ENCODE measurements around the gene NUP188. TPM values are rescaled to one million over a fixed set of nuclear protein-coding genes. Genes with fewer than 3 reads are reported as not detected.
"Not testable (repeated sequence)": the region's sequence is repeated elsewhere in the genome, so short reads cannot be mapped to it uniquely, and the experiment has no call there.

NUP188 gene
- total RNA-seq, 2 donors from 2014 or later = 110 to 123 TPM

GRCh38 chr9:129027224-129027684 lies 79.8 kb downstream of the NUP188 start:
- Mint-ChIP-seq H3K27ac (peak overlapping the region; percentile 79 to 85), H3K36me3 (peaks cover 0 to 5% of the 10 kb centered on the region in 2 donors), H3K9me3 (no peaks in the 10 kb centered on the region)
- peak in 1 of 2 donors; percentile 53 for DNase-seq (ENCODE audit: low spot score in 2 of 2)
- ATAC-seq = no peak

- Mint-ChIP-seq H3K27ac (peak overlapping the region; percentile 79 to 85), H3K36me3 (peaks cover 0 to 5% of the 10 kb centered on the region in 2 donors), H3K9me3 (no peaks in the 10 kb centered on the region)
- DNase-seq (ENCODE audit: low spot score in 2 of 2) (peak in 1 of 2 donors; percentile 66), ATAC-seq (peak; percentile 73)
Measured at GRCh38 chr9:129027685-129028191, 80.2 kb downstream of the NUP188 start.

DNA sequence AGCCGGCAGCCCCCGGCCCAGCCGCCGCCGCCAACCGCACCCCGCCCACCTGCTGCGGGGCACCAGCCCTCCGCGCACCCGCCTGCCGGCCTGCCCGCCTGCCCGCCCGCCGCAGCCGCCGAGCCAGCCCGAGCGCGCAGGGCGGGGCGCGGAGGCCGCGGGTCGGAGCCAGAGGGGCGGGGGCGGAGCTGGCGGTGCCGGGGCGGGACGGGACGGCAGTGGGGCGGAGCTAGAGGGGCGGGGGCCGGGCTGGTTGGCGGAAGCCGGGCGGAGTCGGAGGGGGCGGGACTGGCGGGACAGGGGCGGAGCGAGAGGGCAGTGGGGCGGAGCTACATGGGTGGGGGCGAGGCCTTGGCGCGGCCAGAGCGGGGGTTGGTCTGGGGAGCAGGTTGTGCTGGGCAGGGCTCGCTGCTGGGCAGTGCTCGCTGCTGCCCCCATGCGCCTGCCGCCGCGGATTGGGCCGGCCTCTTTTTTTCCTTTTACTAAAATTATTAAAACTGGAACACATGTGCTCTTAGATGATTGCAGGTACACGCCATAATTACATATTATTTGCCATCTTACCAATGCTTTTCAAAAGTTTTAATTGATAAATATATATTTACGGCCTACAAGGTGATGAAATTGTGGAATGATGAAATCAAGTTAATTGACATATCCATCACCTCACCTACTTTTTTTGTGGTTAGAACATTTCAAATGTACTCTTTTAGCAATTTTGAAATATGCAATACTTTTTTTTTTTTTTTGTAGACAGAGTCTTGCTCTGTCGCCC lies 80.9 kb downstream of the NUP188 start, which contains the start of gene SH3GLB2:
Gene SH3GLB2, minus strand, starts transcription at position 140 of the 775 bp plus-strand sequence. CDS start 177 bp downstream, outside the sequence.
- Mint-ChIP-seq H3K36me3 (peaks cover 0 to 5% of the 10 kb centered on the region in 2 donors), H3K9me3 (no peaks in the 10 kb centered on the region), H3K27ac (peak within 1 kb of the TSS; percentile 79 to 85)
- DNase-seq (ENCODE audit: low spot score in 2 of 2) = peak; percentile 90 to 95
- peak; percentile 90 for ATAC-seq

DNA sequence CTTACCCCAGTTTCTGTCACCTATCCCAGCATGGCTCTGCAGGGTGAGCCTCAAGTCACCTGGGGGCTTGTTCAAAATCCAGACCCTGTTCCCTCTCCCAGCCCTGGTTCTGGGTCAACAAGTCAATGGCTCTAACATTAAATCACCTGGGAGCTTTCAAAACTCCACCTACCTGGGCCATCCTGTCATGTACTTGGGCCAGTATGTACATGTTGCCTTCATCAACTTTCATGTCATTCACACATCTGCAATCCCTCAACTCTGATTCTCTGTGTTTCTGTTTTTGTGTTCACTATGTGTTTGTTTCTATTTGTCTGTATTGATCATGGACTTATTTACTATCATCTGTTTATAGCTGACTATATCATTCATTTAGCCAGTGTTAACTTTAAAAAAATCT lies 82.7 kb downstream of the NUP188 start:
- ATAC-seq = no peak
- Mint-ChIP-seq H3K27ac (peak overlapping the region in 1 of 2 donors; percentile 5), H3K9me3 (no peaks in the 10 kb centered on the region), H3K36me3 (peaks cover 0 to 5% of the 10 kb centered on the region in 2 donors)
- DNase-seq (ENCODE audit: low spot score in 2 of 2) = no peak

DNA sequence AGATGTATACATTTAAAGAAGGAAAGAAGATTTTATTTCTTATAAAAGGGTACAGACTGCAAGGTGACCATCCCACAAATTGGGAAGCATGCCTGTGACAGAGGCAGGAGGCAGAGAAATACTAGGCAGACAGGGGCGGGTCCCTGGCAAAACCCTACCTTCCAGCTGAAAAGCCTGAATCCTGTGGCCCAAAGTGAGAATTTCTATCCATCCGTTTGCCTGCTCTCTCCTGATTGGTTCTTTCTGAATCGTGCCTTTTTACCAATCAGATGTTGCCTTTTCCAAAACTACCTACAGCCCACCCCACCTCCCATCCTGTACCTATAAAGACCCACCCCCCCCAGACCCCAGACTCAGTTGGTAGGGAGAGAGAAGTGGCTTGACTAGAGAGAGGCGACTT lies 84.0 kb downstream of the NUP188 start:
- peaks cover 0 to 6% of the 10 kb centered on the region in 2 donors for H3K36me3 Mint-ChIP-seq
- no peaks in the 10 kb centered on the region for H3K9me3 Mint-ChIP-seq
- no peak overlapping the region for H3K27ac Mint-ChIP-seq
- DNase-seq (ENCODE audit: low spot score in 2 of 2) (no peak), ATAC-seq (no peak)

- Mint-ChIP-seq H3K9me3 (no peaks in the 10 kb centered on the region), H3K27ac (no peak overlapping the region), H3K36me3 (peaks cover 0 to 7% of the 10 kb centered on the region in 2 donors)
- no peak for ATAC-seq
- no peak for DNase-seq (ENCODE audit: low spot score in 2 of 2)
Measured at GRCh38 chr9:129032541-129033159, 85.2 kb downstream of the NUP188 start.

DNA sequence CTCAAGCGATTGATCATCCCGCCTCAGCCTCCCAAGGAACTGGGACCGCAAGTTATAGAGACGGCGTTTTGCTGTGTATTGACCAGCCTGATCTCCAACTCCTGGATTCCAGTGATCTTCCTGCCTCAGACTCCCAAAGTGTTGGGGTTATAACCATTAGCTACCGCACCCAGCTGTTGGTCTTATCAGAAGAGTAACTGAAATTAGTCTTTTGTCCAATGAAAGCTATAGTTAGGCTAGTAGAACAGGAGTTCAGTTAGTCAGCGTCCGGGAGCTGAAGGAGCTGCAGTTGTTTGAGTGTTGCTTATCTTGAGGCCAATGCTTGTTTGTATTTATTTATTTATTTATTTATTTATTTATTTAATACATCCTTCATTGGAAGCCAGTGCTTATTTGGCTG lies 85.7 kb downstream of the NUP188 start:
- DNase-seq (ENCODE audit: low spot score in 2 of 2) = no peak
- Mint-ChIP-seq H3K36me3 (peaks cover 0 to 7% of the 10 kb centered on the region in 2 donors), H3K9me3 (no peaks in the 10 kb centered on the region), H3K27ac (no peak overlapping the region)
- ATAC-seq = no peak

DNA sequence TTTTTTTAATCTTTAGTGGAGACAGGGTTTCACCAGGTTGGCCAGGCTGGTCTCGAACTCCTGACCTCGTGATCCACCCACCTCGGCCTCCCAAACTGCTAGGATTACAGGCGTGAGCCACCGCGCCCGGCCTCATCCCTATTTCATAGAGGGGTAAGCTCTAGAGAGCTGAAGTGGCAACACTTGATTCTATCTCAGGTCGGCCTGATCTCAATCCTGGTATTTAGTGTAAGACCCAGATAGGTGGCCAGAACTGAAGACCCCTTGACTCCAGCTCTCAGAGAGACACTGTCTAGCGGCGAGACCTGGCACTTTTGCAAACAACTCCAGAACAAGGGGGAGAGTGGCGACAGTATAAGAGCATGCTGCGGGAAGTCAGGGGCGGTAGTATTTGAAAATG lies 88.3 kb downstream of the NUP188 start:
- not testable (repeated sequence) for DNase-seq (ENCODE audit: low spot score in 2 of 2); H3K9me3 Mint-ChIP-seq; H3K36me3 Mint-ChIP-seq
- ATAC-seq = peak in 1 of 2 donors; percentile 5
- H3K27ac Mint-ChIP-seq = peak overlapping the region; percentile 78 to 89

- H3K27ac Mint-ChIP-seq = peak within 1 kb of the TSS; percentile 89 to 91
- ATAC-seq (peak; percentile 99), DNase-seq (ENCODE audit: low spot score in 2 of 2) (peak; percentile 91 to 97)
- H3K9me3 Mint-ChIP-seq = no peaks in the 10 kb centered on the region
- H3K36me3 Mint-ChIP-seq = peaks cover 0 to 7% of the 10 kb centered on the region in 2 donors
Measured at GRCh38 chr9:129036241-129036922, 88.9 kb downstream of the NUP188 start, which contains the start of gene MIGA2. Gene MIGA2 (plus strand): TSS chr9:129036626. CDS start chr9:129040595, 3,969 bp downstream.

- DNase-seq (ENCODE audit: low spot score in 2 of 2) (no peak), ATAC-seq (no peak)
- Mint-ChIP-seq H3K36me3 (peaks cover 2 to 7% of the 10 kb centered on the region in 2 donors), H3K27ac (peak overlapping the region; percentile 89 to 91), H3K9me3 (no peaks in the 10 kb centered on the region)
Measured at GRCh38 chr9:129036923-129037766, 89.6 kb downstream of the NUP188 start.

DNA sequence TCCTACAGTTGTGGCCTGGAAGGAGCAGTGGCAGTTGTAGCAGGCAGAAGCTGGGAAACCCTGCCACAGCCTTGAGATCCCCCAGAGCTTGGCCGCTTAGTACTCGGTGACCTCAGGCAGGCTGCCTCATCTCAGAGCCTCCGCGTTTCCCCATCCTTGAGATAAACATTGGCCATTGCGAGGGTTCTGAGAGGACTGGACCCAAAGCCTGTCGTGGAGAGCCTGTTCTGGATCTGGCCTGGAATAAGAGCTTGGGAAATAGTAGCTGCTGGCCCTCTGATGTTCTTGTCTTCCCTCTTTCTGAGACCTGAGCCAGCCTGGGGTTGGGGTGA lies 90.2 kb downstream of the NUP188 start:
- peaks cover 6 to 7% of the 10 kb centered on the region in 2 donors for H3K36me3 Mint-ChIP-seq
- ATAC-seq = no peak
- peak overlapping the region in 1 of 2 donors; percentile 89 for H3K27ac Mint-ChIP-seq
- no peak for DNase-seq (ENCODE audit: low spot score in 2 of 2)
- no peaks in the 10 kb centered on the region for H3K9me3 Mint-ChIP-seq

GRCh38 chr9:129038109-129038852 lies 90.8 kb downstream of the NUP188 start:
- Mint-ChIP-seq H3K27ac (peak overlapping the region in 1 of 2 donors; percentile 44), H3K36me3 (peaks cover 6 to 7% of the 10 kb centered on the region in 2 donors), H3K9me3 (no peaks in the 10 kb centered on the region)
- DNase-seq (ENCODE audit: low spot score in 2 of 2) (no peak), ATAC-seq (no peak)

DNA sequence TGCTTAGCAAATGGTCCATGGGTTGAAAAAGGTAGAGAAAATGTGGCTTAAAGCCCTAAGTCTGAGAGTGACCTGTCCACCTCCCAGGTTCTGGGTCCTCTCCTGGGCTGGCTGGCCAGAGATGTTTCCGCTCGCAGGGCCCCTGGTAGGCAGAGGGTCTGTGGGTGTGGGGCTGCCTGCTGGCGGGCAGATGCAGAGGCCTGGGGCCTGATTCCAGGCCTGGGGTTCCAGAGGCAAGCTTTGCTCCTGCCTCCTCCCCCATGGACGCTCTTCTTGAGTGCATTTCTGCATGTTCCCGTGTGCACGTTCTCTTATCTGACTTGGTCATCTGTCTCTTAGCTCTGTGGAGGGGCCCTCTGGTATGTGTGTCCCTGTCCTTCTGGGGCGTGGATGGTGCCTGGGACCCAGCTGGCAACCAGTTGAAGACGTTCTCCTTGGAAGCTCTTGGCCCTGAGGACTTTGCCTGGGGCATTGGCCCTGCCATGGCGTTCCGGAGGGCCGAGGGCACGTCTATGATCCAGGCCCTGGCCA lies 92.7 kb downstream of the NUP188 start:
- Mint-ChIP-seq H3K27ac (no peak overlapping the region), H3K9me3 (no peaks in the 10 kb centered on the region), H3K36me3 (peaks cover 6 to 7% of the 10 kb centered on the region in 2 donors)
- DNase-seq (ENCODE audit: low spot score in 2 of 2) (no peak), ATAC-seq (no peak)

DNA sequence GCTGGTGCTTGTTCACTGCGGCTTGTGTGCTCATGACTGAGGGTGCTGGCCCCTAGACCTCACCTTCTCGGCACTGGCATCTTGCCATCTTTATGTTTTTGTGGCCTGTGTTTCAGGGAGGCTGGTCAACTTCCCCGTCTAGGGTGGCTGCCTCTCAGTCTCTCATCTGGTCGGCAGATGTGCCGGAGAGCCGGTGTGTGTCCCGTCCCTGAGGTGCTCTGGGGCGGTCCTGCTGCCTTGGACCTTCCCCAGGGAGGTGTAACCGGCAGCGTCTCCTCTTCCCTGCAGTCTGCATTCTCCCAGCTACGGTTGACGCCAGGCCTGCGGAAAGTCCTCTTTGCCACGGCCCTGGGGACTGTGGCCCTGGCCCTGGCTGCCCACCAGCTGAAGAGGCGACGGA lies 94.5 kb downstream of the NUP188 start:
- peaks cover under 1 to 6% of the 10 kb centered on the region in 2 donors for H3K36me3 Mint-ChIP-seq
- DNase-seq (ENCODE audit: low spot score in 2 of 2) (no peak), ATAC-seq (no peak)
- H3K9me3 Mint-ChIP-seq = no peaks in the 10 kb centered on the region
- H3K27ac Mint-ChIP-seq = no peak overlapping the region

DNA sequence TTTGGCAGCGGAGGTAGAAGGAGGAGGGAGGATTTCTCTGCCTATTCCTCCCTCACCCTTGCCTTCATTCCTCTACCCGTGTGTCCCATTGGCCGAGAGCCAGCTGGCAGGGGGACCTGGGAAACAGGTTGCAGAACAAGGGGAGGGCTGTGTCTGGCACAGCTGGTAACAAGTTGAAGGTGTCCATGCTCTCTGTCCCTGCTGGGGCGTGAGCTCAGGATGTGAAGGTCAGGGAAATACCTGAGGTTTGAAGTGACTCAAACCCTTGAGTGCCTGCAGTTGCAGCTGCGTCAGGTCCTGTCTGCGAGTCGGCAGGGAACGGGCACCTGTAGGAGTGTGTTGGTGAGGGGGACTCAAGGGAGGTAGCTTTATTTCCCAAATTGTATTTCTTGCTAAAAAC lies 105.1 kb downstream of the NUP188 start:
- ATAC-seq (no peak), DNase-seq (ENCODE audit: low spot score in 2 of 2) (no peak)
- no peaks in the 10 kb centered on the region for H3K9me3 Mint-ChIP-seq
- no peaks in the 10 kb centered on the region for H3K36me3 Mint-ChIP-seq
- no peak overlapping the region for H3K27ac Mint-ChIP-seq
